B cell (primary cell): ENCODE data around the gene C2orf92.

Source experiments
- CTCF ChIP-seq: fragments of 200-600 bp; IDR thresholded peaks from one replicate; pipeline ENCODE4 v1.8.0; 2022; ENCODE audit warnings: antibody characterized with exemption, mild to moderate bottlenecking
- EZH2 ChIP-seq: IDR thresholded peaks from 2 replicates; pipeline ENCODE4 v1.6.1; 2012; ENCODE audit warnings: borderline replicate concordance, low read depth, mild to moderate bottlenecking, moderate library complexity, low read length; ENCODE audit not compliant: insufficient read depth, poor library complexity, severe bottlenecking

GRCh38 chr2:97747716-97748115 lies 78.2 kb downstream of the C2orf92 start:
- no peak for TF ChIP-seq CTCF
- no peak for TF ChIP-seq EZH2
